HepG2 (cell line): Measurements from ENCODE around the gene HAT1. TPM values are rescaled to one million over a fixed set of nuclear protein-coding genes. Genes with fewer than 3 reads are reported as not detected.

Source experiments
- AKNA ChIP-seq: sonication (generic); formaldehyde crosslinking; IDR thresholded peaks from 2 replicates; pipeline ENCODE4 v1.4.0; 2020; ENCODE audit warnings: missing genetic modification reagents, borderline replicate concordance
- ARID5B ChIP-seq: IDR thresholded peaks from 2 replicates; pipeline ENCODE4 v1.4.0; 2020; ENCODE audit warnings: mild to moderate bottlenecking, missing genetic modification reagents
- GATAD2A ChIP-seq: IDR thresholded peaks from 2 replicates; pipeline ENCODE4 v1.6.1; 2016
- HNF4A ChIP-seq: sonication (generic); formaldehyde crosslinking; IDR thresholded peaks from 2 replicates; pipeline ENCODE4 v1.4.0; 2020; ENCODE audit warnings: missing genetic modification reagents
- MIXL1 ChIP-seq: IDR thresholded peaks from 2 replicates; pipeline ENCODE4 v1.6.1; 2016
- NFATC3 ChIP-seq: sonication (generic); formaldehyde crosslinking; IDR thresholded peaks from 2 replicates; pipeline ENCODE4 v1.5.1; 2020; ENCODE audit warnings: mild to moderate bottlenecking, missing genetic modification reagents
- NFE2L1 ChIP-seq: sonication (generic); formaldehyde crosslinking; IDR thresholded peaks from 2 replicates; pipeline ENCODE4 v1.4.0; 2020; ENCODE audit warnings: missing genetic modification reagents, mild to moderate bottlenecking, borderline replicate concordance
- NRL ChIP-seq: sonication (generic); formaldehyde crosslinking; IDR thresholded peaks from 2 replicates; pipeline ENCODE4 v1.5.0; 2020; ENCODE audit warnings: missing genetic modification reagents, mild to moderate bottlenecking, moderate library complexity, borderline replicate concordance
- RARA ChIP-seq: IDR thresholded peaks from 2 replicates; pipeline ENCODE4 v1.6.1; 2016; ENCODE audit warnings: missing genetic modification reagents, missing compliant biosample characterization
- RFXAP ChIP-seq: sonication (generic); formaldehyde crosslinking; IDR thresholded peaks from 2 replicates; pipeline ENCODE4 v1.4.0; 2020; ENCODE audit warnings: missing genetic modification reagents, borderline replicate concordance
- SATB2 ChIP-seq: sonication (generic); formaldehyde crosslinking; IDR thresholded peaks from 2 replicates; pipeline ENCODE4 v1.5.0; 2020; ENCODE audit warnings: missing genetic modification reagents
- SIN3B ChIP-seq: fragments of 150-350 bp; IDR thresholded peaks from 2 replicates; pipeline ENCODE4 v1.6.1; 2014; ENCODE audit warnings: low read length
- SOX13 ChIP-seq, 3 experiments: fragments of 450-650 bp in 1 of 3; sonication (generic) in 1 of 3; formaldehyde crosslinking in 1 of 3; IDR thresholded peaks in 2 of 3; conservative IDR thresholded peaks in 1 of 3; 2 replicates each; pipeline versions ENCODE4 v1.5.0 to v1.6.1; 2016 to 2020; ENCODE audit warnings: antibody characterized with exemption in 1 of 3, mild to moderate bottlenecking in 1 of 3, missing compliant biosample characterization in 1 of 3, missing genetic modification reagents in 1 of 3, moderate library complexity in 1 of 3
- SOX5 ChIP-seq: IDR thresholded peaks from 2 replicates; pipeline ENCODE4 v1.6.1; 2016; ENCODE audit warnings: borderline replicate concordance
- ZKSCAN1 ChIP-seq: fragments of 150-350 bp; IDR thresholded peaks from 2 replicates; pipeline ENCODE4 v1.6.1; 2014; ENCODE audit warnings: low read length
- ZNF101 ChIP-seq: sonication (generic); formaldehyde crosslinking; IDR thresholded peaks from 2 replicates; pipeline ENCODE4 v1.4.0; 2020; ENCODE audit warnings: mild to moderate bottlenecking, low read depth, missing genetic modification reagents, borderline replicate concordance
- ZNF552 ChIP-seq: sonication (generic); formaldehyde crosslinking; IDR thresholded peaks from 2 replicates; pipeline ENCODE4 v1.9.0; 2022; ENCODE audit warnings: missing genetic modification reagents, mild to moderate bottlenecking, borderline replicate concordance
- ZNF644 ChIP-seq: IDR thresholded peaks from 2 replicates; pipeline ENCODE4 v1.6.1; 2016; ENCODE audit warnings: low read depth
- ZSCAN21 ChIP-seq: sonication (generic); formaldehyde crosslinking; IDR thresholded peaks from 2 replicates; pipeline ENCODE4 v1.8.0; 2022; ENCODE audit warnings: mild to moderate bottlenecking, missing genetic modification reagents, moderate library complexity, borderline replicate concordance
- ZXDC ChIP-seq: sonication (generic); formaldehyde crosslinking; IDR thresholded peaks from 2 replicates; pipeline ENCODE4 v1.5.0; 2020; ENCODE audit warnings: mild to moderate bottlenecking, missing genetic modification reagents
- polyA plus RNA-seq, 8 experiments: library from polyadenylated mRNA; depleted of rRNA in 3 of 8; stranded (reverse) in 7 of 8; unstranded in 1 of 8; fragments of >200 nt; fragmentation: Illumina TruSeq in 4 of 8; extraction: Trizol in 4 of 8; gene quantifications; 2 replicates each; pipeline versions ENCODE4 v1.2.1 to v1.2.3, GENCODE V29; 2011 to 2016; ENCODE audit warnings: low read depth in 4 of 8, missing spikeins in 1 of 8, mixed read lengths in 1 of 8; ENCODE audit not compliant: insufficient read depth in 1 of 8
- total RNA-seq, 5 experiments: library from RNA; depleted of rRNA; stranded (reverse); fragments of >200 nt; fragmentation: Illumina TruSeq; extraction: Trizol; gene quantifications; 2 replicates each; pipeline ENCODE4 v1.2.3, GENCODE V29; 2016; ENCODE audit warnings: low read depth in 1 of 5

Gene HAT1
- total and polyA plus RNA-seq, 2 of the 13 experiments (the other 11 are each of a cell fraction or from before 2014, with no cell fraction given): 45.4 to 119 TPM

GRCh38 chr2:172007372-172007771, 85.1 kb downstream of the HAT1 start (continued):
- TF ChIP-seq AKNA (no peak), SOX5 (CRISPR knock-in tag) (peak; percentile 47; the same call in 1 of the 2 replicates), ZSCAN21 (CRISPR knock-in tag) (no peak), MIXL1 (CRISPR knock-in tag) (0 out of 2 replicates have a peak, but pooled peaks have one; percentile 28), NRL (CRISPR knock-in tag) (no peak), NFATC3 (CRISPR knock-in tag) (no peak), ZXDC (CRISPR knock-in tag) (no peak), HNF4A (peak; percentile 57), ZNF101 (CRISPR knock-in tag) (no peak), RARA (no peak), ZNF644 (no peak), ZKSCAN1 (no peak), RFXAP (no peak), SOX13 (IDR thresholded peaks at IDR 0.05) (no peak), SOX13 (CRISPR knock-in tag; conservative IDR thresholded peaks at IDR 0.05 in 1 of 2, IDR thresholded peaks at IDR 0.05 in 1 of 2) (peak in 1 of 2 experiments; percentile 48; a peak in 1 of 4 replicates), GATAD2A (CRISPR knock-in tag) (peak; percentile 52; the same call in 1 of the 2 replicates), SIN3B (no peak), ARID5B (CRISPR knock-in tag) (peak; percentile 40), SATB2 (CRISPR knock-in tag) (no peak), ZNF552 (CRISPR knock-in tag) (no peak), NFE2L1 (no peak)
